A549 (cell line): ENCODE results near the gene RNF215. TPM values are rescaled to one million over a fixed set of nuclear protein-coding genes. Genes with fewer than 3 reads are reported as not detected.

Experiments
- ATAC-seq, 2 experiments: fragments of 200-7000 bp in 1 of 2; fragments of >200 bp in 1 of 2; cut with Nextera tagmentation in 1 of 2; cut with Tn5 transposase in 1 of 2; 3 replicates each; pipeline versions ENCODE4 v1.8.0 to v1.9.1; 2018 to 2020; ENCODE audit warnings: mild to moderate bottlenecking in 1 of 2, moderate library complexity in 1 of 2
- CTCF ChIA-PET: fragments of 300-600 bp; sonication (Branson Sonifier 250); formaldehyde crosslinking; extraction: SDS; loops from one replicate; lab custom pipeline; 2021; ENCODE audit warnings: antibody characterized with exemption, inconsistent platforms; lab: Yijun Ruan, JAX
- POLR2A ChIA-PET: fragments of 350-600 bp; formaldehyde crosslinking; extraction: SDS; loops from one replicate; lab custom pipeline; 2021; ENCODE audit warnings: antibody characterized with exemption, inconsistent platforms; lab: Yijun Ruan, JAX
- DNase-seq, 2 experiments: peaks; one replicate each; pipeline versions ENCODE4 v3.0.0 to v3.0.0-alpha.2; 2011 to 2016; ENCODE audit warnings: low read depth in 1 of 2, low spot score in 1 of 2
- FAIRE-seq: peaks from 2 replicates; lab custom pipeline; 2011; peaks lifted over from hg19 to GRCh38; lab: Jason Lieb, UNC
- H3K27ac ChIP-seq, 2 experiments: fragments of >200 bp; sonication (Bioruptor Twin); formaldehyde crosslinking; 3 replicates each; pipeline ENCODE4 v1.5.1; 2016 to 2017
- H3K4me1 ChIP-seq: fragments of >200 bp; sonication (Bioruptor Twin); formaldehyde crosslinking; 3 replicates; pipeline ENCODE4 v1.6.1; 2016
- H3K4me2 ChIP-seq: fragments of >200 bp; sonication (Bioruptor Twin); formaldehyde crosslinking; 3 replicates; pipeline ENCODE4 v1.6.1; 2016
- H3K4me3 ChIP-seq: fragments of >200 bp; sonication (Bioruptor Twin); formaldehyde crosslinking; 3 replicates; pipeline ENCODE4 v1.5.1; 2016
- H3K9me3 ChIP-seq: fragments of >200 bp; sonication (Bioruptor Twin); formaldehyde crosslinking; 3 replicates; pipeline ENCODE4 v1.6.1; 2016
- CBX2 ChIP-seq: fragments of 200-600 bp; sonication (generic); IDR thresholded peaks from 2 replicates; pipeline ENCODE4 v1.6.1; 2016; ENCODE audit warnings: low read depth, mild to moderate bottlenecking, borderline replicate concordance
- EHF ChIP-seq: fragments of 250-450 bp; sonication (Bioruptor Pico); IDR thresholded peaks from 2 replicates; pipeline ENCODE4 v1.5.0; 2020; ENCODE audit warnings: mild to moderate bottlenecking
- EHMT2 ChIP-seq: fragments of 200-600 bp; sonication (generic); IDR thresholded peaks from 2 replicates; pipeline ENCODE4 v1.6.1; 2016; ENCODE audit warnings: antibody characterized with exemption, low read depth, mild to moderate bottlenecking, moderate library complexity
- FOSB ChIP-seq: fragments of 250-450 bp; sonication (Bioruptor Pico); IDR thresholded peaks from 2 replicates; pipeline ENCODE4 v1.5.0; 2020; ENCODE audit warnings: mild to moderate bottlenecking, moderate library complexity
- HDAC2 ChIP-seq: fragments of 200-600 bp; sonication (generic); IDR thresholded peaks from 2 replicates; pipeline ENCODE4 v1.6.1; 2016
- HEYL ChIP-seq: fragments of 250-450 bp; sonication (Bioruptor Pico); IDR thresholded peaks from 2 replicates; pipeline ENCODE4 v1.8.0; 2021; ENCODE audit warnings: mild to moderate bottlenecking, moderate library complexity
- HOXA7 ChIP-seq: fragments of 250-450 bp; sonication (Bioruptor Pico); IDR thresholded peaks from 2 replicates; pipeline ENCODE4 v1.5.0; 2020; ENCODE audit warnings: mild to moderate bottlenecking, moderate library complexity
- JUNB ChIP-seq: fragments of >200 bp; sonication (Bioruptor Twin); formaldehyde crosslinking; IDR thresholded peaks from 2 replicates; pipeline ENCODE4 v1.6.1; 2016
- MAFK ChIP-seq: fragments of 450-650 bp; IDR thresholded peaks from 2 replicates; pipeline ENCODE4 v1.6.1; 2014; ENCODE audit not compliant: partially characterized antibody
- MYC ChIP-seq: IDR thresholded peaks from 2 replicates; pipeline ENCODE4 v1.6.1; 2012; ENCODE audit warnings: mild to moderate bottlenecking, inconsistent platforms, low read length, improper control_type of control experiment, borderline replicate concordance
- NPAS2 ChIP-seq: fragments of 250-450 bp; sonication (Bioruptor Pico); IDR thresholded peaks from 2 replicates; pipeline ENCODE4 v1.8.0; 2022; ENCODE audit warnings: mild to moderate bottlenecking, moderate library complexity, borderline replicate concordance
- POLR2AphosphoS2 ChIP-seq: conservative IDR thresholded peaks from 2 replicates; pipeline ENCODE4 v1.6.1; 2012; ENCODE audit warnings: low read length, improper control_type of control experiment, inconsistent platforms
- RCOR1 ChIP-seq: fragments of 150-350 bp; IDR thresholded peaks from 2 replicates; pipeline ENCODE4 v1.6.1; 2014; ENCODE audit warnings: antibody characterized with exemption, low read length, low read depth
- REST ChIP-seq: fragments of 200-600 bp; sonication (generic); IDR thresholded peaks from 2 replicates; pipeline ENCODE4 v1.6.1; 2016; ENCODE audit warnings: antibody characterized with exemption, mild to moderate bottlenecking, moderate library complexity
- RNF2 ChIP-seq: fragments of 200-600 bp; sonication (generic); IDR thresholded peaks from 2 replicates; pipeline ENCODE4 v1.6.1; 2016; ENCODE audit warnings: low read depth, mild to moderate bottlenecking, antibody characterized with exemption, moderate library complexity, borderline replicate concordance
- TP53 ChIP-seq: fragments of 250-450 bp; sonication (Bioruptor Pico); IDR thresholded peaks from 2 replicates; pipeline ENCODE4 v1.5.0; 2021; ENCODE audit warnings: mild to moderate bottlenecking, moderate library complexity
- USF2 ChIP-seq: fragments of 450-650 bp; IDR thresholded peaks from 2 replicates; pipeline ENCODE4 v1.6.1; 2014; ENCODE audit warnings: antibody characterized with exemption
- WGBS: methylation state at CpG from one replicate; pipeline ENCODE4 v1.1.6; 2017; ENCODE audit errors: missing lambda C conversion rate; 5-methylcytosine and 5-hydroxymethylcytosine counted together
- polyA plus RNA-seq, 4 experiments: library from polyadenylated mRNA; depleted of rRNA in 3 of 4; stranded (reverse); fragments of >200 nt; fragmentation: RNase III in 1 of 4; extraction: RNeasy Plus Mini Kit Qiagen cat#74134 plus additional on column Dnase treatment in 1 of 4; gene quantifications; 2 replicates in 3 of 4; 3 replicates in 1 of 4; pipeline ENCODE4 v1.2.3, GENCODE V29; 2011 to 2017
- TF ChIP-seq, protein P1 (sequence below): IDR thresholded peaks from 2 replicates; pipeline ENCODE4 v1.6.1; 2012
- TF ChIP-seq, protein P2 (sequence below): fragments of >200 bp; sonication (Bioruptor Twin); formaldehyde crosslinking; IDR thresholded peaks from 3 replicates; pipeline ENCODE4 v1.5.1; 2016
- TF ChIP-seq, protein P3 (sequence below): fragments of >200 bp; sonication (Bioruptor Twin); formaldehyde crosslinking; IDR thresholded peaks from 2 replicates; pipeline ENCODE4 v1.6.1; 2016
- TF ChIP-seq, protein P4 (sequence below): fragments of 250-450 bp; sonication (Bioruptor Pico); IDR thresholded peaks from 2 replicates; pipeline ENCODE4 v1.5.0; 2021; ENCODE audit warnings: mild to moderate bottlenecking, moderate library complexity, borderline replicate concordance

The RNF215 gene
- polyA plus RNA-seq, 2 of the 4 experiments (the other 2 are of a cell fraction): 16.4 to 19.5 TPM

DNA sequence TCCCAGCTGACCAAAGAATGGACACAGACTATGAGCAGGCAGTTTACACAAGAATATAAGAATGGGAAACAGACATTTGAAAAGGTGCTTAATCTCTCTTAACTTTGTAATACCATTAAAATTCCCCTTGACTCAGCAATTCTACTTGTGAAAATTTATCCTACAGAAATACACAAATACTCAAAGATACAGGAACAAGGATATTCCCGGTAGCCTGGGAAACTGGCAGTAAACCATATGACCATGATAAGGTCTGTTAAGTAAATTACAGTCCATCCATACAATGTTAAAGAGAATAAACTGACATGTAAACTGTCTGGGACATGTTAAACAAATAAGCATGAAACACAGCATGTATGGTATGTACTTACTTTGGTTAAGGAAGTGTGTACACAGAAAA, 29.6 kb upstream of the RNF215 start:
- POLR2A ChIA-PET: no interaction called here
- Histone ChIP-seq H3K27ac (peak overlapping the region; percentile 30 to 65; a peak in 5 of 6 replicates), H3K4me1 (peaks cover 52% of the 10 kb centered on the region), H3K4me2 (peak overlapping the region; percentile 37; the same call in 2 of the 3 replicates)
- DNase-seq: no peak
- no peak for FAIRE-seq
- ATAC-seq: no peak
- WGBS: 86% methylated on average over 1 of the region's 1 CpG
- TF ChIP-seq JUNB (no peak), REST (no peak), MAFK (peak; percentile 85), POLR2AphosphoS2 (no peak), HOXA7 (no peak), NPAS2 (CRISPR knock-in tag) (no peak), EHMT2 (no peak), USF2 (no peak)
- TF ChIP-seq, protein P1, sequence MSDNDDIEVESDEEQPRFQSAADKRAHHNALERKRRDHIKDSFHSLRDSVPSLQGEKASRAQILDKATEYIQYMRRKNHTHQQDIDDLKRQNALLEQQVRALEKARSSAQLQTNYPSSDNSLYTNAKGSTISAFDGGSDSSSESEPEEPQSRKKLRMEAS: no peak
- TF ChIP-seq, all 56 proteins: peak for 1
- CTCF ChIA-PET: no interaction called here
- Histone ChIP-seq H3K9me3 (no peaks in the 10 kb centered on the region), H3K4me3 (no peak overlapping the region)

GRCh38 chr22:30416403-30416802, 29.2 kb upstream of the RNF215 start:
- Histone ChIP-seq H3K4me2 (peak overlapping the region; percentile 37; the same call in 2 of the 3 replicates), H3K27ac (peak overlapping the region; percentile 30 to 65; a peak in 5 of 6 replicates), H3K9me3 (no peaks in the 10 kb centered on the region), H3K4me1 (peaks cover 47% of the 10 kb centered on the region), H3K4me3 (no peak overlapping the region)
- peak in 1 of 2 experiments; percentile 48; a peak in 2 of 6 replicates for ATAC-seq
- FAIRE-seq: no peak
- DNase-seq: peak in 1 of 2 experiments; percentile 46
- ChIA-PET CTCF (no interaction called here), POLR2A (no interaction called here)
- TF ChIP-seq HOXA7 (no peak), MYC (no peak), FOSB (no peak), RNF2 (no peak), CBX2 (no peak), RCOR1 (no peak), HDAC2 (no peak), EHF (CRISPR knock-in tag) (no peak), POLR2AphosphoS2 (no peak), HEYL (CRISPR knock-in tag) (no peak), TP53 (CRISPR knock-in tag) (no peak), USF2 (no peak)
- TF ChIP-seq, protein P1: no peak
- TF ChIP-seq, protein P2, sequence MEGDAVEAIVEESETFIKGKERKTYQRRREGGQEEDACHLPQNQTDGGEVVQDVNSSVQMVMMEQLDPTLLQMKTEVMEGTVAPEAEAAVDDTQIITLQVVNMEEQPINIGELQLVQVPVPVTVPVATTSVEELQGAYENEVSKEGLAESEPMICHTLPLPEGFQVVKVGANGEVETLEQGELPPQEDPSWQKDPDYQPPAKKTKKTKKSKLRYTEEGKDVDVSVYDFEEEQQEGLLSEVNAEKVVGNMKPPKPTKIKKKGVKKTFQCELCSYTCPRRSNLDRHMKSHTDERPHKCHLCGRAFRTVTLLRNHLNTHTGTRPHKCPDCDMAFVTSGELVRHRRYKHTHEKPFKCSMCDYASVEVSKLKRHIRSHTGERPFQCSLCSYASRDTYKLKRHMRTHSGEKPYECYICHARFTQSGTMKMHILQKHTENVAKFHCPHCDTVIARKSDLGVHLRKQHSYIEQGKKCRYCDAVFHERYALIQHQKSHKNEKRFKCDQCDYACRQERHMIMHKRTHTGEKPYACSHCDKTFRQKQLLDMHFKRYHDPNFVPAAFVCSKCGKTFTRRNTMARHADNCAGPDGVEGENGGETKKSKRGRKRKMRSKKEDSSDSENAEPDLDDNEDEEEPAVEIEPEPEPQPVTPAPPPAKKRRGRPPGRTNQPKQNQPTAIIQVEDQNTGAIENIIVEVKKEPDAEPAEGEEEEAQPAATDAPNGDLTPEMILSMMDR: no peak
- TF ChIP-seq, protein P3, sequence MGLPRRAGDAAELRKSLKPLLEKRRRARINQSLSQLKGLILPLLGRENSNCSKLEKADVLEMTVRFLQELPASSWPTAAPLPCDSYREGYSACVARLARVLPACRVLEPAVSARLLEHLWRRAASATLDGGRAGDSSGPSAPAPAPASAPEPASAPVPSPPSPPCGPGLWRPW: no peak
- TF ChIP-seq, protein P4, sequence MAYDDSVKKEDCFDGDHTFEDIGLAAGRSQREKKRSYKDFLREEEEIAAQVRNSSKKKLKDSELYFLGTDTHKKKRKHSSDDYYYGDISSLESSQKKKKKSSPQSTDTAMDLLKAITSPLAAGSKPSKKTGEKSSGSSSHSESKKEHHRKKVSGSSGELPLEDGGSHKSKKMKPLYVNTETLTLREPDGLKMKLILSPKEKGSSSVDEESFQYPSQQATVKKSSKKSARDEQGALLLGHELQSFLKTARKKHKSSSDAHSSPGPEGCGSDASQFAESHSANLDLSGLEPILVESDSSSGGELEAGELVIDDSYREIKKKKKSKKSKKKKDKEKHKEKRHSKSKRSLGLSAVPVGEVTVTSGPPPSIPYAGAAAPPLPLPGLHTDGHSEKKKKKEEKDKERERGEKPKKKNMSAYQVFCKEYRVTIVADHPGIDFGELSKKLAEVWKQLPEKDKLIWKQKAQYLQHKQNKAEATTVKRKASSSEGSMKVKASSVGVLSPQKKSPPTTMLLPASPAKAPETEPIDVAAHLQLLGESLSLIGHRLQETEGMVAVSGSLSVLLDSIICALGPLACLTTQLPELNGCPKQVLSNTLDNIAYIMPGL: no peak
- WGBS: no CpG with 5 or more reads among the region's 2 CpGs
